NCI-H187 treated with DMSO at 0.1 percent for 48 hours (cell line): ENCODE results near the gene TOM1L2.
"Not testable (repeated sequence)": the region's sequence is repeated elsewhere in the genome, so short reads cannot be mapped to it uniquely, and the experiment has no call there.

ENCODE experiments used
- DNase-seq: peaks from one replicate; lab custom pipeline; 2025; lab: John Stamatoyannopoulos, UW

Gene TOM1L2

DNA sequence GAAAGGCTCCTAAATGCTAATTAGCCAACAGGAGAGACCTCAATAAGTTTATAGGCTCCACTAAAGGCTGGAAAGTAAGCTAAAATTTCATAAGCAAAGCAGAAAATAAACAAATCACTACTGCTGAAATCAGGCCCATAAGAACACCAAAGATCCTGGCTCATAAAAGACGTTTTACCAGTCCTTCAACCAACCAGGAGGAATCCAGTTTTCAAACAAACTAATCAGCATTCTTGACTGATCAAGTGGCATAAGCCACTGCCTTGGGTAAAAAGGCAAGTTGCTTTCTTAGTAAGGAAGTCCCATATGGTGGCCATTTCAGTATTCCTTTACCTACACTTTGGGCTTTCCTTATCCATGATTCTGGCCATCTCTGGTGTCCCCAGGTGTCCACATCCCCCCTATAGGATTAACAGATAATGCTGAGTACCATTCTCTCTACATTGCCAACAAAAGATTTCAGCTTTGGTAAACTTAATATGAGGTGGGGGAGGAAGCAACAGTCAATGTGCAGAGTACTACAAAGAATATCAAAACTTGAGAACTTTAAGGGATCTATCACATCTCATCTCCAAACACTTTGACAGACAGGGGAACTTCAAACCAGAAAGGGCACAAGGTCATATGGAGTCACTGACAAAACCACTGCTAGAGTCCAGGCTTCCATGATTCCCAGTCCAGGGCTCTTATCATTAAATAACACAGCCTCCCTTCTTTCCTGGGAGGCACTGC is 1.3 kb downstream of the TOM1L2 start:
- no peak for DNase-seq

GRCh38 chr17:17966399-17966798 is 5.8 kb downstream of the TOM1L2 start:
- no peak for DNase-seq

GRCh38 chr17:17965152-17965721 is 7.0 kb downstream of the TOM1L2 start:
- DNase-seq = no peak

DNA sequence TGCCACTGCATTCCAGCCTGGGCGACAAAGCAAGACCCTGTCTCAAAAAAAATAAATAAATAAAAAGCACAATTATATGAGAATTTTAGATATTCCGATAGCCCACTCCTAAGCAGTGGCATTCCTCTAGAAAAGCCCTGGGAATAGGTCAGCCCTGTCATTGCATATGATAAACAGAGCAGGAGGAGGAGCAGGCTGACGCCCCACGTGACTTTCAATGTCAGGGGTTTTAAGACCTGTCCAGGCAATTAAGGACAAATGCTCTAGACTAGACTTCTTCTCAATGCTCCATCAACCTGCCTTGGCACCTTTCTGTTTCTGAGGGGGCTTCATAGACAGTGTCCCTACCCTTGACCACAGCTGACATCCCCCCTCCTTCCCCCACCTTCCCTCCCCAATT is 7.5 kb downstream of the TOM1L2 start:
- no peak for DNase-seq

DNA sequence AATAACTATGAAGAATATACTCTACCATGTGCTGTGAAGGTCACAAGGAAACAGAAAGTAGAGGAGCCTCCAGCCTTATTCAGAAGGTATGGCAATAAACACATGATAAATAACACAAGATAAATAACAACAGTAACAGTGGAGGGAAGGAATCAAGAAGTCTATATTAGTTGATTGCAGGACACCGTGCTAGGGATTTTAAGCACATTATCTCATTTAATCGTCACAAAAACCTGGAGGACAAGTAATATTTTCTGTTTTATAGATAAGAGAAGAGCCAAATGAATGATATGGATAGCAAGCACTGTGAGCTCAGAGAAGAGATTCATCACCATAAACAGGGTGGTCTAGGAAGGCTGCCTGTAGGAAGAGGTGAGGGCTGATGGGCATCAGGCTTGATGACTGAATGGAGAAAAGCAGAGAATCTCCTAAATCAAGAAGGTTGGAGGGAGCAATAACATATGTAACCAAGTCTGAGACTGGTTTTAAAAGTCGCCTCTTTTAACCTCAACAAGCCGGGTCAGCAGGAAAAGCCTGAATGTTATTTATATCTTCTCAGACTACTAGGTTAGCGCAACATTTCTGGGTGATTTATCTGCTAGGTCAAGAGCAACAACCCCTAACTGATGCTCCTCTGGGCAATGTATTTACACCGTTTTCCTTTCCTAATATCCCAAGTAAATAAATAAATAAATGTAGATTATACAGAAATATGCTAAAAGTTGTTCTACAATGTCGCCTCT is 8.3 kb downstream of the TOM1L2 start:
- no peak for DNase-seq

DNA sequence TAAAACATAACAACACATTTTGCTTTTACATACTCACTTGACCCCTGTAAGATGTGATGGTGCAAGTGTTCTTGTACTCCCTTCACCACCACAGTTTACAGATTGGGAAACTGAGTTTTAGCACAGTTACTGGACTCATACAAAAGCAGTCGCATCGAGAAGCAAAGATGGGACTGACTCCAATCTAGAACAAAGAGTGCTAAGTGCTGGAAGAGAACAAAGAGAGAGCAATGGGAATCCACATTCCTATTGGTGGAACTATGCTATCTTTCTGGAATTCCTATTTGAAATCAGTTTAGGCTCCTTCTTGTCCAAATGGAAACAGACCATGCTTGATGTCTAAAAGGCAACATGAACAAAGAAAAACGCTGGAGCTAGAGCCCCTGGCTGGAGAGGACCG is 9.1 kb downstream of the TOM1L2 start:
- DNase-seq = no peak

GRCh38 chr17:17960500-17961030 is 11.6 kb downstream of the TOM1L2 start:
- DNase-seq = no peak

GRCh38 chr17:17959520-17960361 is 12.5 kb downstream of the TOM1L2 start:
- no peak for DNase-seq

GRCh38 chr17:17958982-17959381 is 13.2 kb downstream of the TOM1L2 start:
- DNase-seq = no peak

GRCh38 chr17:17957584-17957916 is 14.7 kb downstream of the TOM1L2 start:
- DNase-seq = no peak

- not testable (repeated sequence) for DNase-seq
Observed at GRCh38 chr17:17955790-17956341, 16.3 kb downstream of the TOM1L2 start.

DNA sequence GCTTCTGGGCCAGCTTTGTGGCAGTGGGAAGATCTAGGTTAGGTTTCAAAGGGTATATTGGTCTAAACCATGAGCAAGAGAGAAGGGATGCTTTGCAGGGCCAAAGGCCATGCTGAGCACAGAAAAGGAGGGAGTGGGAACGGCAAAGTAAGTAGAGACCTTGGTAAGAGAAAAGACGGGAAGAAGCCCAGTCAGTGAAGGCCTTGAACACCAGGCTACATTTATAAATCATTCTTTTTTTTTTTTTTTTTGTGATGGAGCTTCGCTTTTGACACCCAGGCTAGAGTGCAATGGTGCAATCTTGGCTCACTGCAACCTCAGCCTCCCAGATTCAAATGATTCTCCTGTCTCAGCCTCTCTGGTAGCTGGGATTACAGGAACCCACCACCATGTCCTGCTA is 18.1 kb downstream of the TOM1L2 start:
- no peak for DNase-seq

- no peak for DNase-seq
Observed at GRCh38 chr17:17952691-17953090, 19.5 kb downstream of the TOM1L2 start.

DNA sequence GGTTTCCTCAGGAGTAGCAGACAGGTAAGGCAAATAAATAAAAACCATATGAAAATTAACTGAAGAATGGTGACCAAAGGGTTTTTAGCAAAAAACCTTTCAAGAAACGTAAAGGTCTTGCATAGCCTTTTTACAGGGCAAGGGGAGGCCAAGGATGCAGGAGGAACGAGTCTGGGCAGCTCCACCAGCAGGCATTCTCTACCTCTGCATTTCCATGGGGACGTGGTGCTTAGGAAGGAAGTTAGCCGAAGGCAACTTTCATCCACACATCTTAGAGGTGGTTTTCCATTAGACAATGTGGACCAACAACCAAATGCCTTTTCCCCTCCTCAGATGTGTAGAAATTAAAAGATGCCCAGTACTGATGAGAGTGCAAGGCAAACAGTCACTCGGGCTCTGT is 20.7 kb downstream of the TOM1L2 start:
- no peak for DNase-seq

GRCh38 chr17:17950806-17951205 is 21.4 kb downstream of the TOM1L2 start:
- no peak for DNase-seq

- DNase-seq = no peak
Observed at GRCh38 chr17:17950347-17950746, 21.9 kb downstream of the TOM1L2 start.

DNA sequence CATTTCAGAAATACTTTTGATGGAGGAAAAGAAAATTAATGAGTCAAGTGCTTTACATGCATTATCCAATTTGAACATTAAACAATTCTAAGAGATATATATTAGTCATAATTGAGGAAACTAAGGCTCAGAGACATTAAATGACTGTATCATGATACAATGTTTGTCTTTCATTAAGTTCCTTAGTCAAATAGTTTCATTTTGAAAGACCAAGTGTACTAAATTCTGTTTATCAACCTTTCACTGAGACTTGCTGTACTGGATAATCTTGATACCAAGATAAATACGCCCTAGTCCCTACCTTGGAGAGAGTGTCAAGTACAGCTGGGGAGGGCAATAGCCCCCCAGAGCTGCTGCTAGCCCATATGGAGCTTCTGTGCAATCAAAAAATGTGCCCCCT is 24.2 kb downstream of the TOM1L2 start:
- no peak for DNase-seq

DNA sequence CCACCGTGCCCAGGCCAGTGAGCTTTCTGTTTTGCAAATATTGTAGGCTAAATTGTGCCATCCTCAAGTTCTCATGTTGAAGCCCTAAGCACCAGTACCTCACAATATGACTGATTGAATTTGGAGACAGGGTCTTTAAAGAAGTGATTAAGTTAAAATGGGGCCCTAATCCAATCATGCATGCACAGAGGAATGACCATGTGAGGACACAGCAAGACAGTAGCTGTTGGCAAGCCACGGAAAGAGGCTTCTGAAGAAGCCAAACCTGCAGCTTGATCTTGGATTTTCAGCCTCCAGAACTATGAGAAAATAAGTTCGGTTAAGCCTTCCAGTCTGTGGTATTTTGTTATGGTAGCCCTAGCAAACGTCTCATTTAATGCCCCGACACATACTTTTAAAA is 24.9 kb downstream of the TOM1L2 start:
- DNase-seq = no peak

GRCh38 chr17:17946093-17946492 is 26.1 kb downstream of the TOM1L2 start:
- no peak for DNase-seq

DNA sequence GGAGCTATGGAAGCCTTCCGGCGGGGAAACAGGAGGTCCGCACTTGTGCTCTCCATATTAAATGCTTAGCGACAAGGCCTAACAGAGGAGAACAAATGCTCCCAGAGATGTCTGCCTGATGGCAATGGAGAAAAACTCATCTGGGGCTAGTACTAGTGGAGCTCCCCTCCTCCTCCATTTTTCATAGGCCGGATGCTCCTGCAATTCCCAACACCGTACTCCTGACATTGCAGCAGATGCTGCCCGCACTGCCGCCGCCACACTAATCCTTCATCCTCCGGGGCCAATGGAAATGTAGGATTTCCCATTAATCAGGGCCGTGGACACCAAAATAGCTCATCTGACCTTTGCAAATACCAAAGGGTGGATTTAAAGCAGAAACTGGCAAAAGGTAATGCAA is 27.5 kb downstream of the TOM1L2 start:
- DNase-seq = no peak

GRCh38 chr17:17944242-17944641 is 28.0 kb downstream of the TOM1L2 start:
- DNase-seq = no peak
